Heart right ventricle (tissue), 16 donors: ENCODE results near the gene KIF24. TPM values are rescaled to one million over a fixed set of nuclear protein-coding genes. Genes with fewer than 3 reads are reported as not detected.
"Not testable (repeated sequence)": the region's sequence is repeated elsewhere in the genome, so short reads cannot be mapped to it uniquely, and the experiment has no call there.

Experiments
- ATAC-seq, 8 donors: fragments of 200-7000 bp; cut with Tn5 transposase; one replicate each; pipeline ENCODE4 v1.9.1; 2020; ENCODE audit warnings: mild to moderate bottlenecking in 8 of 8, moderate library complexity in 8 of 8, moderate number of reproducible peaks in 1 of 8
- DNase-seq, 2 donors: peaks; one replicate each; pipeline ENCODE4 v3.0.0-alpha.2; 2020
- H3K27ac ChIP-seq, 10 donors: fragments of 200-600 bp; sonication (generic) in 2 of 10; one replicate each; pipeline versions ENCODE4 v1.5.0 to v1.8.0; 2020 to 2022; ENCODE audit warnings: mild to moderate bottlenecking in 3 of 10
- H3K27me3 ChIP-seq, 7 donors: fragments of 200-600 bp; one replicate each; pipeline ENCODE4 v1.8.0; 2021 to 2022; ENCODE audit warnings: mild to moderate bottlenecking in 2 of 7
- H3K36me3 ChIP-seq, 9 donors: fragments of 200-600 bp; sonication (generic) in 1 of 9; one replicate each; pipeline versions ENCODE4 v1.5.0 to v1.8.0; 2020 to 2022; ENCODE audit warnings: mild to moderate bottlenecking in 2 of 9
- H3K4me1 ChIP-seq, 9 donors: fragments of 200-600 bp; sonication (generic) in 1 of 9; one replicate each; pipeline versions ENCODE4 v1.5.0 to v1.8.0; 2020 to 2022; ENCODE audit warnings: mild to moderate bottlenecking in 4 of 9
- H3K4me3 ChIP-seq, 10 donors: fragments of 200-600 bp; sonication (generic) in 2 of 10; one replicate each; pipeline versions ENCODE4 v1.5.0 to v1.8.0; 2020 to 2022; ENCODE audit warnings: mild to moderate bottlenecking in 7 of 10, moderate library complexity in 2 of 10
- H3K9me3 ChIP-seq, 11 donors: fragments of 200-600 bp in 10 of 11; sonication (generic) in 2 of 11; one replicate each; pipeline versions ENCODE4 v1.5.0 to v1.8.0; 2013 to 2022; ENCODE audit warnings: mild to moderate bottlenecking in 2 of 11, control low read depth in 1 of 11, moderate library complexity in 1 of 11
- WGBS, 2 donors: extraction: QIAGEN DNeasy Blood & Tissue Kit; methylation state at CpG; one replicate each; pipeline ENCODE4 v1.1.7; 2013; ENCODE audit warnings: inconsistent platforms in 1 of 2; 5-methylcytosine and 5-hydroxymethylcytosine counted together
- intact Hi-C, 10 donors: fragments of 100-400 bp; cut with DNase I; formaldehyde crosslinking; loops; one replicate each; pipeline versions ENCODE4 v1.11.1 to v1.14.2; 2022
- polyA plus RNA-seq, 2 donors: library from polyadenylated mRNA; stranded (reverse); fragments of 200-250 nt; gene quantifications; one replicate each; pipeline ENCODE4 v1.2.3, GENCODE V29; 2013
- total RNA-seq, 10 donors: library from RNA; stranded (reverse); fragmentation: NEBNext Ultra II Directional in 3 of 10; extraction: Animal tissue kit (Norgen Biotek cat#: 25700) in 3 of 10; gene quantifications; one replicate each; pipeline versions ENCODE4 v1.2.1 to v1.2.4, GENCODE V29; 2021 to 2023
- TF ChIP-seq, protein P1 (sequence below), 9 donors: fragments of 200-600 bp; sonication (generic) in 2 of 9; IDR thresholded peaks; one replicate each; pipeline versions ENCODE4 v1.5.0 to v1.8.0; 2021 to 2022; ENCODE audit warnings: antibody characterized with exemption in 9 of 9, mild to moderate bottlenecking in 5 of 9, moderate library complexity in 1 of 9
- donor health status: Arrhythmogenic right ventricular cardiomyopathy.
- donor health status: ischemic (EF 13 %, LVEDD 7.1; RV severe dilation, severe dysfunction).
- donor health status: healthy with polysubstance abuse.
- donor health status: DM: no; HTN: yes; CAD: no.
- donor health status: DM: no; HTN: no; CAD: no.
- donor health status: ischemic (EF 25% LVEDD 6.9; RV normal size, moderate dysfunction).
- donor health status: ischemic (EF 25% LVEDD 5.7; RV mildly dilated, moderate dysfunction).
- donor health status: healthy.
- donor health status: DM: yes; HTN: yes; CAD: no.
- donor health status: Ischemic cardiomyopathy.
- donor health status: ischemic (EF 35%, LVEDD 5.7; RV mildly dilated, moderate dysfunction).
- donor health status: nonischemic (EF 11% LVEDD 7.7; RV severe dilation, severe dysfunction).
- donor health status: DM: yes; HTN: yes; CAD: no.
- donor health status: PGD.
- donor health status: ischemic (EF 29% LVEDD 5.4; RV normal size, mild dysfunction).
- donor health status: nonischemic (EF 23%, LVEDD 6.1; RV moderate dilation, normal function).

The KIF24 gene
- total and polyA plus RNA-seq, 12 donors, result 0.25 to 1.2 (median 0.43) TPM

- no peaks in the 10 kb centered on the region for H3K36me3 ChIP-seq
- TF ChIP-seq, protein P1, sequence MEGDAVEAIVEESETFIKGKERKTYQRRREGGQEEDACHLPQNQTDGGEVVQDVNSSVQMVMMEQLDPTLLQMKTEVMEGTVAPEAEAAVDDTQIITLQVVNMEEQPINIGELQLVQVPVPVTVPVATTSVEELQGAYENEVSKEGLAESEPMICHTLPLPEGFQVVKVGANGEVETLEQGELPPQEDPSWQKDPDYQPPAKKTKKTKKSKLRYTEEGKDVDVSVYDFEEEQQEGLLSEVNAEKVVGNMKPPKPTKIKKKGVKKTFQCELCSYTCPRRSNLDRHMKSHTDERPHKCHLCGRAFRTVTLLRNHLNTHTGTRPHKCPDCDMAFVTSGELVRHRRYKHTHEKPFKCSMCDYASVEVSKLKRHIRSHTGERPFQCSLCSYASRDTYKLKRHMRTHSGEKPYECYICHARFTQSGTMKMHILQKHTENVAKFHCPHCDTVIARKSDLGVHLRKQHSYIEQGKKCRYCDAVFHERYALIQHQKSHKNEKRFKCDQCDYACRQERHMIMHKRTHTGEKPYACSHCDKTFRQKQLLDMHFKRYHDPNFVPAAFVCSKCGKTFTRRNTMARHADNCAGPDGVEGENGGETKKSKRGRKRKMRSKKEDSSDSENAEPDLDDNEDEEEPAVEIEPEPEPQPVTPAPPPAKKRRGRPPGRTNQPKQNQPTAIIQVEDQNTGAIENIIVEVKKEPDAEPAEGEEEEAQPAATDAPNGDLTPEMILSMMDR (IDR thresholded peaks at IDR 0.05), result no peak
- H3K4me3 ChIP-seq, result no peak overlapping the region
- no peak for DNase-seq
- no peaks in the 10 kb centered on the region for H3K9me3 ChIP-seq
- H3K27me3 ChIP-seq, result no peaks in the 10 kb centered on the region
- H3K27ac ChIP-seq, result no peak overlapping the region
- 97% methylated on average over 44 of the region's 44 CpGs for WGBS, 2 donors
- ATAC-seq, result peak in 2 of 8 donors; percentile 17 to 49
- intact Hi-C loops, result no loop called here
- peaks cover 0 to 5% (median 0%) of the 10 kb centered on the region in 9 donors for H3K4me1 ChIP-seq
Observed at GRCh38 chr9:34318163-34318790, 10.8 kb downstream of the KIF24 start.

GRCh38 chr9:34317436-34317835 lies 11.6 kb downstream of the KIF24 start:
- WGBS, 2 donors, result 80% methylated on average over 2 of the region's 2 CpGs
- no peak overlapping the region for H3K4me3 ChIP-seq
- no peaks in the 10 kb centered on the region for H3K4me1 ChIP-seq
- ATAC-seq (no peak), DNase-seq (no peak)
- no peaks in the 10 kb centered on the region for H3K36me3 ChIP-seq
- no peaks in the 10 kb centered on the region for H3K9me3 ChIP-seq
- H3K27ac ChIP-seq, result no peak overlapping the region
- H3K27me3 ChIP-seq, result no peaks in the 10 kb centered on the region
- intact Hi-C loops, result no loop called here
- TF ChIP-seq, protein P1 (IDR thresholded peaks at IDR 0.05), result no peak

- intact Hi-C loops, result no loop called here
- Histone ChIP-seq H3K27me3 (no peaks in the 10 kb centered on the region), H3K27ac (no peak overlapping the region), H3K4me1 (peaks cover 0 to 3% (median 0%) of the 10 kb centered on the region in 9 donors), H3K36me3 (no peaks in the 10 kb centered on the region), H3K4me3 (no peak overlapping the region), H3K9me3 (no peaks in the 10 kb centered on the region)
- 91 to 92% methylated on average over 6 of the region's 6 CpGs for WGBS, 2 donors
- DNase-seq (no peak), ATAC-seq (no peak)
- TF ChIP-seq, protein P1 (IDR thresholded peaks at IDR 0.05), result no peak
Observed at GRCh38 chr9:34311499-34312185, 17.4 kb downstream of the KIF24 start.

GRCh38 chr9:34310215-34310614 lies 18.9 kb downstream of the KIF24 start:
- Histone ChIP-seq H3K27ac (no peak overlapping the region), H3K27me3 (no peaks in the 10 kb centered on the region), H3K4me1 (peaks cover 0 to 3% (median 0%) of the 10 kb centered on the region in 9 donors), H3K36me3 (no peaks in the 10 kb centered on the region), H3K4me3 (no peak overlapping the region), H3K9me3 (no peaks in the 10 kb centered on the region)
- TF ChIP-seq, protein P1 (IDR thresholded peaks at IDR 0.05), result no peak
- intact Hi-C loops, result no loop called here
- ATAC-seq (no peak), DNase-seq (no peak)
- 97 to 98% methylated on average over 1 of the region's 1 CpG for WGBS, 2 donors

GRCh38 chr9:34308316-34308715 lies 20.8 kb downstream of the KIF24 start:
- H3K27me3 ChIP-seq, H3K36me3 ChIP-seq, H3K9me3 ChIP-seq, H3K4me3 ChIP-seq, DNase-seq, ATAC-seq, H3K27ac ChIP-seq, H3K4me1 ChIP-seq, intact Hi-C loops: not testable (repeated sequence)
- WGBS, 2 donors, result 97 to 100% methylated on average over 3 of the region's 3 CpGs

DNA sequence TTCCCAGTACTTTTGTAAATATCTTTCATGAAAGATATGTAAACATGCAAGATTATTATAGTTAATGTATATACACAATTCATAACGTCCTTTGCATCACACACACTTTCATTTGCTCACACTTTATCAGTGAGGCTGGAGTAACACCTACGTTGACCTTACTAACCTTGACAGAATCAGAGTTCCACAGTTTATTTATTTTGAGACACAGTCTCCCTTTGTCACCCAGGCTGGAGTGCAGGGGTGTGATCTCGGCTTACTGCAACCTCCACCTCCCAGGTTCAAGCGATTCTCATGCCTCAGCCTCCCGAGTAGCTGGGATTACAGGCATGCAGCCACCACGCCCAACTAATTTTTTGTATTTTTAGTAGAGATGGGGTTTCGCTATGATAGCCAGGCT lies 28.0 kb downstream of the KIF24 start:
- intact Hi-C loops, H3K4me1 ChIP-seq, DNase-seq, ATAC-seq, H3K36me3 ChIP-seq, H3K27me3 ChIP-seq, H3K9me3 ChIP-seq, H3K4me3 ChIP-seq, H3K27ac ChIP-seq: not testable (repeated sequence)
- WGBS, 2 donors, result 80 to 82% methylated on average over 7 of the region's 7 CpGs
